T-helper 2 cell treated with Interferon-gamma antibody and Interleukin-4, amounts not matched to agents 100 ng/mL and 5 ng/mL, for 36 hours (primary cell): ENCODE results near the gene ANAPC2. TPM values are rescaled to one million over a fixed set of nuclear protein-coding genes. Genes with fewer than 3 reads are reported as not detected.

ENCODE experiments used
- intact Hi-C: fragments of 100-400 bp; cut with micrococcal nuclease; formaldehyde crosslinking; loops from one replicate; pipeline ENCODE4 v1.15.1; 2023
- total RNA-seq: library from RNA; stranded (reverse); gene quantifications from 2 replicates; pipeline ENCODE4 v1.2.3, GENCODE V29; 2022

ANAPC2 gene
- total RNA-seq, 1 donor from 2014 or later = 69.6 TPM

GRCh38 chr9:137129456-137130175, 58.7 kb downstream of the ANAPC2 start:
- intact Hi-C loops = loop anchor here (2.0 to 5.0 kb wide), 3 partner anchors 58 to 93 kb away; partner anchors contain the start of genes ANAPC2, NDOR1, RNF208 and SSNA1

- intact Hi-C loops = loop anchor here (2.0 to 5.0 kb wide), 3 partner anchors 58 to 94 kb away; partner anchors contain the start of genes ANAPC2, NDOR1, RNF208 and SSNA1
These were observed 59.4 kb downstream of the ANAPC2 start for GRCh38 chr9:137128862-137129455.

GRCh38 chr9:137128158-137128861, 60.0 kb downstream of the ANAPC2 start:
- intact Hi-C loops = loop anchor here (2.0 to 5.0 kb wide), 3 partner anchors 59 to 94 kb away; partner anchors contain the start of genes ANAPC2, NDOR1, RNF208 and SSNA1

GRCh38 chr9:137127301-137128157, 60.8 kb downstream of the ANAPC2 start:
- intact Hi-C loops = loop anchor here (1.0 to 5.0 kb wide), 4 partner anchors 32 to 95 kb away; partner anchors contain the start of genes ANAPC2, NDOR1, RNF208 and SSNA1

- intact Hi-C loops = loop anchor here (1.0 to 5.0 kb wide), 3 partner anchors 31 to 81 kb away; partner anchors contain the start of genes ANAPC2, NDOR1, SSNA1 and TMEM203
These were observed 61.6 kb downstream of the ANAPC2 start for GRCh38 chr9:137126786-137127185.

Other genes with a start within 250 kb of the ANAPC2 start
- 104 and 109 TPM in 2 replicates for gene FBXW5, start 243.8 kb downstream of the ANAPC2 start, total RNA-seq
- 2.3 and 4.1 TPM in 2 replicates for gene C8G, start 243.3 kb downstream of the ANAPC2 start, total RNA-seq
- 2.3 and 2.8 TPM in 2 replicates for gene LCN12, start 236.3 kb downstream of the ANAPC2 start, total RNA-seq
- gene PTGDS, start 211.1 kb downstream of the ANAPC2 start, total RNA-seq = 6.5 and 6.7 TPM in 2 replicates
- gene LCNL1, start 205.6 kb downstream of the ANAPC2 start, total RNA-seq = 0.16 and 0.20 TPM in 2 replicates
- gene PAXX, start 196.1 kb downstream of the ANAPC2 start, total RNA-seq = 71.4 and 74.5 TPM in 2 replicates
- 0.91 TPM in 2 replicates for gene CLIC3, start 192.0 kb downstream of the ANAPC2 start, total RNA-seq
- 27.8 and 30.6 TPM in 2 replicates for gene ABCA2, start 160.3 kb downstream of the ANAPC2 start, total RNA-seq
- 0.41 and 0.84 TPM in 2 replicates for gene FUT7, start 156.5 kb downstream of the ANAPC2 start, total RNA-seq
- 15.5 and 17.0 TPM in 2 replicates for gene NPDC1, start 142.4 kb downstream of the ANAPC2 start, total RNA-seq
- gene ENTPD2, start 134.5 kb downstream of the ANAPC2 start, total RNA-seq = not detected in 2 replicates
- 32.9 TPM in 2 replicates for gene SAPCD2, start 118.0 kb downstream of the ANAPC2 start, total RNA-seq
- gene UAP1L1, start 111.0 kb downstream of the ANAPC2 start, total RNA-seq = 14.8 and 15.4 TPM in 2 replicates
- 48.7 and 55.1 TPM in 2 replicates for gene MAN1B1, start 101.6 kb downstream of the ANAPC2 start, total RNA-seq
- 221 and 229 TPM in 2 replicates for gene DPP7, start 73.8 kb downstream of the ANAPC2 start, total RNA-seq
- gene GRIN1, start 49.4 kb downstream of the ANAPC2 start, total RNA-seq = 0.05 TPM in 1 of 2 replicates, not detected in the other
- not detected in 2 replicates for gene LRRC26, start 18.5 kb downstream of the ANAPC2 start, total RNA-seq
- not detected in 2 replicates for gene TMEM210, start 16.5 kb downstream of the ANAPC2 start, total RNA-seq
- 86.5 and 88.3 TPM in 2 replicates for gene SSNA1, start 116 bp upstream of the ANAPC2 start, total RNA-seq
- gene TPRN, start 12.2 kb upstream of the ANAPC2 start, total RNA-seq = 9.6 and 10.9 TPM in 2 replicates
- 28.2 and 30.8 TPM in 2 replicates for gene TMEM203, start 17.1 kb upstream of the ANAPC2 start, total RNA-seq
- 38.6 and 42.1 TPM in 2 replicates for gene NDOR1, start 17.1 kb upstream of the ANAPC2 start, total RNA-seq
- gene RNF208, start 33.7 kb upstream of the ANAPC2 start, total RNA-seq = 3.3 and 3.8 TPM in 2 replicates
- gene CYSRT1, start 36.6 kb upstream of the ANAPC2 start, total RNA-seq = 0.23 and 0.27 TPM in 2 replicates
- 0.14 TPM in 1 of 2 replicates, not detected in the other for gene RNF224, start 38.9 kb upstream of the ANAPC2 start, total RNA-seq
- gene SLC34A3, start 42.3 kb upstream of the ANAPC2 start, total RNA-seq = not detected in 2 replicates
- 365 and 372 TPM in 2 replicates for gene TUBB4B, start 52.7 kb upstream of the ANAPC2 start, total RNA-seq
- not detected in 2 replicates for gene STPG3, start 62.7 kb upstream of the ANAPC2 start, total RNA-seq
- gene NELFB, start 66.8 kb upstream of the ANAPC2 start, total RNA-seq = 65.9 and 67.2 TPM in 2 replicates
- gene TOR4A, start 89.2 kb upstream of the ANAPC2 start, total RNA-seq = 17.4 and 17.5 TPM in 2 replicates
- gene NRARP, start 113.7 kb upstream of the ANAPC2 start, total RNA-seq = 1.5 and 1.7 TPM in 2 replicates
- gene EXD3, start 234.6 kb upstream of the ANAPC2 start, total RNA-seq = 8.2 and 9.6 TPM in 2 replicates
- gene NOXA1, start 234.8 kb upstream of the ANAPC2 start, total RNA-seq = 0.80 and 0.98 TPM in 2 replicates